Measurements from ENCODE around the gene SPDYA. TPM values are rescaled to one million over a fixed set of nuclear protein-coding genes. Genes with fewer than 3 reads are reported as not detected.

The SPDYA gene
- total RNA-seq, 4 donors from 2014 or later = 1.00 to 1.8 (median 1.4) TPM; not detected in 1

- no peaks in the 10 kb centered on the region for H3K36me3 ChIP-seq
- no peak for DNase-seq
- intact Hi-C loops (cut with DNase I; ENCODE audit: low total_unique reads) = no loop called here
- no peaks in the 10 kb centered on the region for H3K4me1 ChIP-seq
- H3K4me3 ChIP-seq = no peak overlapping the region
- H3K9me3 ChIP-seq = no peaks in the 10 kb centered on the region
- no peak overlapping the region for H3K27ac ChIP-seq
- in situ Hi-C loops (cut with MboI; ENCODE audit: low pct_ligation_motif_present in 1 of 4, low pct_unique_long_range_greater_than_20kb in 1 of 4, low sequenced_read_pairs in 3 of 4) = loop anchor here in 2 of 4 donors (25.0 kb wide), 2 partner anchors 348 to 373 kb away; no protein-coding TSS in a partner anchor
- WGBS, 2 donors (ENCODE audit: low coverage in 1 of 2) = 96 to 100% methylated on average over 2 of the region's 2 CpGs
- no peak for TF ChIP-seq EP300 (IDR thresholded peaks at IDR 0.05; ENCODE audit: low read depth)
- no peak for TF ChIP-seq CTCF (IDR thresholded peaks at IDR 0.05)
- no peak for TF ChIP-seq POLR2A (IDR thresholded peaks at IDR 0.05)
- TF ChIP-seq POLR2AphosphoS5 (IDR thresholded peaks at IDR 0.05) = no peak
- no peaks in the 10 kb centered on the region for H3K27me3 ChIP-seq
Observed at GRCh38 chr2:28838971-28839370, 28.3 kb downstream of the SPDYA start.

GRCh38 chr2:28842042-28842441 lies 31.4 kb downstream of the SPDYA start:
- TF ChIP-seq CTCF (IDR thresholded peaks at IDR 0.05) = no peak
- in situ Hi-C loops (cut with MboI; ENCODE audit: low pct_ligation_motif_present in 1 of 4, low pct_unique_long_range_greater_than_20kb in 1 of 4, low sequenced_read_pairs in 3 of 4) = loop anchor here in 2 of 4 donors (25.0 kb wide), 2 partner anchors 345 to 370 kb away; no protein-coding TSS in a partner anchor
- WGBS, 2 donors (ENCODE audit: low coverage in 1 of 2) = 61 to 83% methylated on average over 2 to 3 of the region's 3 CpGs

GRCh38 chr2:28855193-28855592 lies 44.6 kb downstream of the SPDYA start:
- 80 to 90% methylated on average over 1 of the region's 1 CpG for WGBS, 2 donors (ENCODE audit: low coverage in 1 of 2)
- intact Hi-C loops (cut with DNase I; ENCODE audit: low total_unique reads) = no loop called here

More at GRCh38 chr2:28842042-28842441, 31.4 kb downstream of the SPDYA start:
- Histone ChIP-seq H3K27me3 (no peaks in the 10 kb centered on the region), H3K4me1 (no peaks in the 10 kb centered on the region), H3K4me3 (no peak overlapping the region), H3K9me3 (no peaks in the 10 kb centered on the region), H3K36me3 (no peaks in the 10 kb centered on the region), H3K27ac (no peak overlapping the region)
- intact Hi-C loops (cut with DNase I; ENCODE audit: low total_unique reads) = no loop called here
- DNase-seq = no peak

GRCh38 chr2:28855977-28856376 lies 45.3 kb downstream of the SPDYA start:
- Histone ChIP-seq H3K9me3 (no peaks in the 10 kb centered on the region), H3K4me3 (no peak overlapping the region), H3K27me3 (no peaks in the 10 kb centered on the region), H3K27ac (no peak overlapping the region), H3K36me3 (peaks cover 0 to 7% (median 0%) of the 10 kb centered on the region in 4 donors), H3K4me1 (no peaks in the 10 kb centered on the region)
- DNase-seq = no peak
- no peak for TF ChIP-seq EP300 (IDR thresholded peaks at IDR 0.05; ENCODE audit: low read depth)
- TF ChIP-seq POLR2AphosphoS5 (IDR thresholded peaks at IDR 0.05) = no peak
- no peak for TF ChIP-seq CTCF (IDR thresholded peaks at IDR 0.05)
- TF ChIP-seq POLR2A (IDR thresholded peaks at IDR 0.05) = no peak
- in situ Hi-C loops (cut with MboI; ENCODE audit: low pct_ligation_motif_present in 1 of 4, low pct_unique_long_range_greater_than_20kb in 1 of 4, low sequenced_read_pairs in 3 of 4) = no loop called here
- intact Hi-C loops (cut with DNase I; ENCODE audit: low total_unique reads) = no loop called here

More at GRCh38 chr2:28855193-28855592, 44.6 kb downstream of the SPDYA start:
- Histone ChIP-seq H3K4me1 (no peaks in the 10 kb centered on the region), H3K9me3 (no peaks in the 10 kb centered on the region), H3K27ac (no peak overlapping the region), H3K27me3 (no peaks in the 10 kb centered on the region), H3K4me3 (no peak overlapping the region), H3K36me3 (no peaks in the 10 kb centered on the region)
- DNase-seq = no peak
- TF ChIP-seq POLR2A (IDR thresholded peaks at IDR 0.05) (no peak), POLR2AphosphoS5 (IDR thresholded peaks at IDR 0.05) (no peak), CTCF (IDR thresholded peaks at IDR 0.05) (no peak), EP300 (IDR thresholded peaks at IDR 0.05; ENCODE audit: low read depth) (no peak)
- in situ Hi-C loops (cut with MboI; ENCODE audit: low pct_ligation_motif_present in 1 of 4, low pct_unique_long_range_greater_than_20kb in 1 of 4, low sequenced_read_pairs in 3 of 4) = no loop called here
